ENCODE data around the gene OR13C5.
"Not testable (repeated sequence)": the region's sequence is repeated elsewhere in the genome, so short reads cannot be mapped to it uniquely, and the experiment has no call there.

Gene OR13C5

GRCh38 chr9:104599313-104599712 lies at the start of gene OR13C5:
Gene OR13C5 (minus strand): TSS chr9:104599413. CDS start chr9:104599413, 0 bp downstream.
- DNase-seq: not testable (repeated sequence)

GRCh38 chr9:104635456-104635855 lies 36.2 kb upstream of the OR13C5 start:
- no peak for DNase-seq

GRCh38 chr9:104633976-104634520 lies 34.8 kb upstream of the OR13C5 start:
- DNase-seq: no peak

DNA sequence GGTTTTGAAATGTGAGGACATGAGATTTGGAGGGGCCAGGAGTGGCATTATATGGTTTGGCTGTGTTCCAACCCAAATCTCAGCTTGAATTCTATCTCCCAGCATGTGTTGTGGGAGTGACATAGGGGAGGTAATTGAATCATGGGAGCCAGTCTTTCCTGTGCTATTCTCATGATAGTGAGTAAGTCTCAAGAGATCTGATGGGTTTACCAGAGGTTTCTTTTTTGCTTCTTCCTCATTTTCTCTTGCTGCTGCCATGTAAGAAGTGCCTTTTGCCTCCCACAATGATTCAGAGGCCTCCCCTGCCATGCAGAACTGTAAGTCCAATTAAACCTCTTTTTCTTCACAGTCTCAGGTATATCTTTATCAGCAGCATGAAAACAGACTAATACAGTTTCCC lies 26.8 kb upstream of the OR13C5 start:
- DNase-seq: not testable (repeated sequence)

GRCh38 chr9:104618104-104618503 lies 18.9 kb upstream of the OR13C5 start, which contains the start of gene OR13C9:
Gene OR13C9 (minus strand): TSS chr9:104618204. CDS start chr9:104618204, 0 bp downstream.
- DNase-seq: no peak

GRCh38 chr9:104617418-104617817 lies 18.2 kb upstream of the OR13C5 start:
- DNase-seq: no peak

GRCh38 chr9:104611213-104611612 lies 12.0 kb upstream of the OR13C5 start:
- DNase-seq: no peak

DNA sequence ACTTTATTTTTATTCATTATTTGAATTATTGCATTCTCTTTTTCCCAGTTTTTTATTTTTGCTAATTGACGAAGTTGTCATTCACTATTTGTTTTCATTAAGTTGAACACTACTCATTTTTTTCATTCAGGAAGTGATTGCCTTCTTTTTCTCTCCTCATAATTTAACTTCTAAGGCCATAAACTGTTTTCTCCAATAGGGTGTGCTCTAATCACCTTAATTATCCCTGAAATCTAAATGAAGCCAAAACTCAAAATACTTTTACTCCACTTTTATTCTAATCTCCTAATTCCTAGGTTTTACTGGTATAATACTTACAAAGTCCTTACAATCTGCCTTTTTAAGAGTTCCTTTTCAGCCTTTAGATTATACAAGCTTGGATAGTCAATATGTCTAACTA lies 9.1 kb upstream of the OR13C5 start:
- no peak for DNase-seq

GRCh38 chr9:104606152-104606551 lies 6.9 kb upstream of the OR13C5 start:
- DNase-seq: no peak

GRCh38 chr9:104605527-104605926 lies 6.3 kb upstream of the OR13C5 start, which contains the start of gene OR13C2:
Gene OR13C2 (minus strand): TSS chr9:104605627. CDS start chr9:104605627, 0 bp downstream.
- not testable (repeated sequence) for DNase-seq

GRCh38 chr9:104604801-104605200 lies 5.6 kb upstream of the OR13C5 start:
- no peak for DNase-seq

DNA sequence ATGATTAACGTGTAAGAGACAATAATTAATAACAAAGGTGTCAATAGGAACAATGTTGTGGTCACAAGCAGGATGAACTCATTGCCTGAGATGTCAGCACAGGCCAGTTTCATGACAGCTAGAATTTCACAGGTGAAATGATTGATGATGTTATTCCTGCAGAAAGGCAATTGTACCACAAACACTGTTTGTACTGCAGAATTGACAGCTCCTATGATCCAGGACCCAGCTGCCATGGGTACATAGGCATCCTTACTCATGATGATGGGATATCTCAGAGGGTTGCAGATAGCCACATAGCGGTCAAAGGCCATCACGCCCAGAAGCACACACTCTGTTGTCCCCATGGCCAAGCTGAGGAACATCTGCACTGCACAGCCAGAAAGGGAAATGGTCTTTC lies 464 bp downstream of the OR13C5 start:
- DNase-seq: not testable (repeated sequence)

DNA sequence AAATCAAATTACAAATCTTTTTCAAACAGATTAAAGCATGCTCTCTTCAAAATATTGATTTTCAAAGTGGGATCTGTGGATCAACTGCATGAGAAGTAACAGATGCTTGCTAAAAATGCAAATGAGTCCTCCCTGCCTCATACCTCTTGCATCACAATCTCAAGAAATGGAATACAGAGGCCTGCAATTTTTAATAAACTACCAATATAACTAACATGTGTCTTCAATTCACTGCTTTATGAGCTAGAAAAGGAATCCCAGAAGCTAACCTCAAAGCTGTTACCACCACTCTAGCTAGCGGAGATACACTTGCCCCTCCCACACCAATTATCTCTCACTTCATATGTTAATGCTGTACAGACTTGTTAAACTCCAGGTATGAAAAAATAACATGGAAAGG lies 9.6 kb downstream of the OR13C5 start:
- DNase-seq: no peak

DNA sequence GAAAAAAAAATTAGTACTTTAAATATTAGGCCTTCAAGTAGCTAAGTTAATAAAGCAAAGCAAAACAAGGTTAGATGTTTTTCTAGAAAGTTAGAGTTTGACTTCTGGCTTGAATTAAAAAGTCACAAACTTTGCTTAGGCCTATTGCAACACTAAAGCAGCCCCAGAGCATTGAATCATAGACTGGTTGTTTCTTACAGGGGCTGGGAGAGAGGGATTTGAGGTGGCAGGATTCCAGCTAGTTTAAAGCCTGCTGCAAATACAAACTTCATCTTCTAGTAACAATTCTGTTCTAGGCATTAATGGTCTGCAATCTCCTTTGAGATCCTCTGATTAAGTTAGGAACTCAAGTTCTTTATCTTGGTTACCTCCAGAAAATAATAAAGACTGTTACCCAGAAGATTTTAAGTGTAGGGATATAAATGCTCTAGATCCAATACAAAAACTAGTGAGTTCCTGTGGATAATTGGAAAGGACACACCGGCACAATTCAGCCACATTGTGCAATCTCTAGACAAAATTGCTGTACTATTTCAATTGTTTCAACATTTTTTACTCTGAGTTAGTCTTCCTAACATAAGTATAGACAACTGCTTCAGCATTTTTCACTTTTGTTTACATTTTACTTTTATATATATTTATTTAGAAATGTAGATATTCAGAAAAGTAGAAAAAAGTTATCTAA lies 12.6 kb downstream of the OR13C5 start:
- DNase-seq: no peak

GRCh38 chr9:104580562-104580961 lies 18.7 kb downstream of the OR13C5 start:
- DNase-seq: no peak

- no peak for DNase-seq
These were observed 21.9 kb downstream of the OR13C5 start for GRCh38 chr9:104577263-104577662.

- DNase-seq: no peak
These were observed 23.8 kb downstream of the OR13C5 start for GRCh38 chr9:104575456-104575855.

GRCh38 chr9:104572612-104573011 lies 26.6 kb downstream of the OR13C5 start:
- DNase-seq: no peak

- no peak for DNase-seq
These were observed 30.3 kb downstream of the OR13C5 start, which contains the start of gene OR13C8 for GRCh38 chr9:104568868-104569267. Gene OR13C8 (plus strand): TSS chr9:104569168. CDS start chr9:104569168, 0 bp downstream.

GRCh38 chr9:104564358-104564757 lies 34.9 kb downstream of the OR13C5 start:
- DNase-seq: no peak

GRCh38 chr9:104556830-104557634 lies 42.2 kb downstream of the OR13C5 start:
- no peak for DNase-seq

GRCh38 chr9:104555521-104555920 lies 43.7 kb downstream of the OR13C5 start:
- DNase-seq: no peak

DNA sequence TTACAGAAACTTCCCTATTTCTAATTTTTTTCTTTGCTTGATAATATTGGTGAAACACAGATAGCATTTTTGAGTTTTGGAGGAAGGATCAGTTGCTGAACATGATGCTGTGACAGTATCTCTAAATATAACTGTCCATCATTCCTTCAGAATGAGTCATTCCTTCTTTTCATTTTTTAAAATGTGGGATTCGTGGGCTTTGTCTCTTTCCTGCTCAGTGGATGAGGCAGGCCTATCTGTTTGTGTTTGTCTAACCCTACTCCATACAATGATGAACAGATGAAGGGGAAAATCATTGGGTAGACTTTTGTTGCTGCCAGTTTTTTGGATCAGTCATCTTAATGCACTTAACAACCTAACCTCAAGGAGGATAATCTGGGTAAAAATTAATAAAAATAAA lies 46.0 kb downstream of the OR13C5 start:
- DNase-seq: no peak
